Fibroblast of lung (primary cell): ENCODE data around the gene ANO7.

Source experiments
- CTCF ChIP-seq, 2 donors: IDR thresholded peaks in 1 of 2; conservative IDR thresholded peaks in 1 of 2; 1 replicate in 1 of 2; 2 replicates in 1 of 2; pipeline ENCODE4 v1.5.1; 2011 to 2012; ENCODE audit warnings: low read length in 2 of 2, control low read depth in 1 of 2, inconsistent platforms in 1 of 2, low read depth in 1 of 2, mild to moderate bottlenecking in 1 of 2
- EZH2 ChIP-seq: IDR thresholded peaks from 2 replicates; pipeline ENCODE4 v1.5.1; 2012; ENCODE audit warnings: low read length, control low read depth, mild to moderate bottlenecking; ENCODE audit errors: missing control alignments

- no peak for TF ChIP-seq CTCF (conservative IDR thresholded peaks at IDR 0.05 in 1 of 2, IDR thresholded peaks at IDR 0.05 in 1 of 2; ENCODE audit: low read depth in 1 of 2, low read length in 2 of 2)
- TF ChIP-seq EZH2 = no peak
Observed at GRCh38 chr2:241229563-241230401, 41.3 kb downstream of the ANO7 start.
